ENCODE measurements around the gene ACTA2.

GRCh38 chr10:88936656-88937055 is 15.9 kb downstream of the ACTA2 start:
- TF ChIP-seq CTCF (IDR thresholded peaks at IDR 0.05), result no peak
- TF ChIP-seq EP300 (IDR thresholded peaks at IDR 0.05), result no peak

All from tibial nerve (tissue), 4 donors.